SK-N-SH treated with all-trans-retinoic acid at 6 μM for 48 hours (cell line): ENCODE data around the gene SYT7.

Experiments
- ARNTL ChIP-seq: fragments of 450-650 bp; formaldehyde crosslinking; IDR thresholded peaks from 2 replicates; pipeline ENCODE4 v1.5.0; 2020; ENCODE audit warnings: low read depth, mild to moderate bottlenecking, moderate library complexity, borderline replicate concordance
- ESRRG ChIP-seq: fragments of 250-450 bp; sonication (Bioruptor Pico); IDR thresholded peaks from 2 replicates; pipeline ENCODE4 v1.6.1; 2021; ENCODE audit warnings: mild to moderate bottlenecking
- SNAI2 ChIP-seq: fragments of 250-450 bp; sonication (Bioruptor Pico); IDR thresholded peaks from 2 replicates; pipeline ENCODE4 v1.5.0; 2020; ENCODE audit warnings: mild to moderate bottlenecking, moderate library complexity

DNA sequence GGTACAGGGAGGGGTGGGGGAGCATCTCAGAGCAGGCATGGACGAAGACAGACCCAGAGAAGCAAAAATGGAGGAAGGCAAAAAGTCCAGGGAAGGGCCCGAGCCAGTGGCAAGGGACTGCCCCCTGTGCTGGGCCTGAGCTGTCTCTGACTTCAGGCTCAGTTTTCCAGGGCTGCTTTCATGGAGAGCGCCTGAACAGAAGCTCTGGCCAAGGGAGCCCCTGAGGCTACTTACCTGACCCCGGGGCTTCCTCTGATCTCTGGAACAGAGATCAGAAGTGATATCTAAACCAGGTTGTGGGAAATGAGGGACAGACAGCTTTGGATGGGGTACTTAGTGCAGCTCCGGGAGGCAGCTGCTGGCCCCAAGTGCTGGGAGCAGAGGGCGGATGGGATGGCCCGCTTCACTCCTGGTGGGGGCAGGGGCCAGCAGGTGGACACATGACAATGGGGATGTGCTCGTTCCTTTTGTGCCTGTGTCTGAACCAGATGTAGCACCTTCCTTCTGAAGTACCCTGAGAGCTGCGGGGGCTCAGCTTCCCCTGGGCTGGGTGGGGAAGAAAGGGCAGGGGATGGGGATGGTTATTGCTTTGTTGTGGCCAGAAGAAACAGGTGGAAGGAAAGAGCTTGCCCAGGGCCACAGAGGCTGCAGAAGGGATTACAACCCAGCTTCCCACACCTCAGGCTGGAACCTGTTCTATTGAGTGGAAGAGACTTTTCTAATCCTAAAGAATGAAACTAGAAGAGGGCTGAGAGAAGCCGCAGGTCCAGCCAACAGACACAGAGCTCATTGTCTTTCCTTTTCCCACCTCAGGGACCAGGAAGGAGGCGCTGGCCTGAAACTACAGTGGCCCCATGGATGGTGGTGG, 66.6 kb downstream of the SYT7 start:
- no peak for TF ChIP-seq ESRRG (CRISPR knock-in tag)
- no peak for TF ChIP-seq SNAI2
- TF ChIP-seq ARNTL (CRISPR knock-in tag): no peak
